Gastroesophageal sphincter (tissue), 3 donors: ENCODE results near the gene PTPRK.

Experiments
- CTCF ChIP-seq, 4 experiments: fragments of 200-600 bp in 2 of 4; fragments of 450-650 bp in 2 of 4; sonication (generic) in 1 of 4; IDR thresholded peaks; one replicate each; pipeline ENCODE4 v1.5.1; 2017 to 2019; ENCODE audit warnings: antibody characterized with exemption in 4 of 4, mild to moderate bottlenecking in 2 of 4, moderate library complexity in 2 of 4
- POLR2A ChIP-seq, 2 donors: fragments of 450-650 bp; IDR thresholded peaks; one replicate each; pipeline ENCODE4 v1.6.1; 2017; ENCODE audit warnings: antibody characterized with exemption in 2 of 2, mild to moderate bottlenecking in 2 of 2, moderate library complexity in 1 of 2
- POLR2AphosphoS5 ChIP-seq: sonication (generic); formaldehyde crosslinking; IDR thresholded peaks from one replicate; pipeline ENCODE4 v1.6.1; 2017; ENCODE audit warnings: antibody characterized with exemption

- TF ChIP-seq CTCF (IDR thresholded peaks at IDR 0.05) (no peak), POLR2A (IDR thresholded peaks at IDR 0.05) (no peak), POLR2AphosphoS5 (no peak)
Measured at GRCh38 chr6:128456510-128457230, 63.7 kb downstream of the PTPRK start.
